ENCODE results near the gene PRSS56. TPM values are rescaled to one million over a fixed set of nuclear protein-coding genes. Genes with fewer than 3 reads are reported as not detected.

Gene PRSS56
- total RNA-seq, 4 donors from 2014 or later = not detected

DNA sequence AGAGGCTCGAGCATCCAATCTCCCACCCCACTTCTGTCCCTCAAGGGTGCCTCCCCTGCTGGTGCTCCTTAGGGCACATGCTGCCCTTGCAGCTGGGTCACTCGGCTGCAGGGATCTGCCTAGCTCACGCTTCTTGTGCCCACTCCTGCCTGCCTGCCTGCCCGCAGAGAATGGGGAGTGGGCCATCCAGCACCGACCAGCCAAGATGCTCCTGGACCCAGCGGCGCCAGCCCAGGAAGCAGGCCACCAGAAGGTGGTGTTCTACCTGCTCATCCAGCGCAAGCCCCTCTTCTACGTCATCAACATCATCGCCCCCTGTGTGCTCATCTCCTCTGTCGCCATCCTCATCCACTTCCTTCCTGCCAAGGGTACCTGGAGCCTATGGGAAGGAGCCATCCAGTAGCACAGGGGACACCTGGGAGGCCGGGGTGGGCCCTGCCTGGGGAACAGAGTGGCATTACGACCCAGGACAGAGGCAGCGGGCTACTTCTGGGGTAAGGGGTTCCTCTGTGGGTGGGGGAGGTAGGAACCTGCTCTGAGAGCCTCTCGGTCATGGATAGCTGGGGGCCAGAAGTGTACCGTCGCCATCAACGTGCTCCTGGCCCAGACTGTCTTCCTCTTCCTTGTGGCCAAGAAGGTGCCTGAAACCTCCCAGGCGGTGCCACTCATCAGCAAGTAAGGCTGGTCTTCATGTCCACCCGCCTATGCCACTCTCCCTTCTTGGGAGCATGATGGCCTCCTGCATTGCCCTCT, 22.7 kb downstream of the PRSS56 start:
- TF ChIP-seq, protein P1, sequence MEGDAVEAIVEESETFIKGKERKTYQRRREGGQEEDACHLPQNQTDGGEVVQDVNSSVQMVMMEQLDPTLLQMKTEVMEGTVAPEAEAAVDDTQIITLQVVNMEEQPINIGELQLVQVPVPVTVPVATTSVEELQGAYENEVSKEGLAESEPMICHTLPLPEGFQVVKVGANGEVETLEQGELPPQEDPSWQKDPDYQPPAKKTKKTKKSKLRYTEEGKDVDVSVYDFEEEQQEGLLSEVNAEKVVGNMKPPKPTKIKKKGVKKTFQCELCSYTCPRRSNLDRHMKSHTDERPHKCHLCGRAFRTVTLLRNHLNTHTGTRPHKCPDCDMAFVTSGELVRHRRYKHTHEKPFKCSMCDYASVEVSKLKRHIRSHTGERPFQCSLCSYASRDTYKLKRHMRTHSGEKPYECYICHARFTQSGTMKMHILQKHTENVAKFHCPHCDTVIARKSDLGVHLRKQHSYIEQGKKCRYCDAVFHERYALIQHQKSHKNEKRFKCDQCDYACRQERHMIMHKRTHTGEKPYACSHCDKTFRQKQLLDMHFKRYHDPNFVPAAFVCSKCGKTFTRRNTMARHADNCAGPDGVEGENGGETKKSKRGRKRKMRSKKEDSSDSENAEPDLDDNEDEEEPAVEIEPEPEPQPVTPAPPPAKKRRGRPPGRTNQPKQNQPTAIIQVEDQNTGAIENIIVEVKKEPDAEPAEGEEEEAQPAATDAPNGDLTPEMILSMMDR (IDR thresholded peaks at IDR 0.05) = no peak
- no peak for TF ChIP-seq POLR2A (IDR thresholded peaks at IDR 0.05)
- WGBS, 2 donors = 88 to 89% methylated on average over 20 of the region's 20 CpGs
- no peak overlapping the region for H3K4me3 ChIP-seq (ENCODE audit: low read depth, poor library complexity, severe bottlenecking)
- DNase-seq (ENCODE audit: low spot score in 2 of 2) = peak in 1 of 2 donors; percentile 75
- intact Hi-C loops (cut with DNase I; ENCODE audit: low total_unique reads) = no loop called here

- intact Hi-C loops (cut with DNase I; ENCODE audit: low total_unique reads) = no loop called here
- no peak for TF ChIP-seq POLR2A (IDR thresholded peaks at IDR 0.05)
- TF ChIP-seq, protein P1 (IDR thresholded peaks at IDR 0.05) = no peak
- WGBS, 2 donors = 88 to 91% methylated on average over 14 of the region's 14 CpGs
- no peak overlapping the region for H3K4me3 ChIP-seq (ENCODE audit: low read depth, poor library complexity, severe bottlenecking)
- peak in 1 of 2 donors; percentile 76 for DNase-seq (ENCODE audit: low spot score in 2 of 2)
These were observed 23.3 kb downstream of the PRSS56 start for GRCh38 chr2:232543491-232543890.

GRCh38 chr2:232543928-232544631, 23.9 kb downstream of the PRSS56 start:
- no peak overlapping the region for H3K4me3 ChIP-seq (ENCODE audit: low read depth, poor library complexity, severe bottlenecking)
- 97 to 98% methylated on average over 15 to 19 of the region's 19 CpGs for WGBS, 2 donors
- TF ChIP-seq, protein P1 (IDR thresholded peaks at IDR 0.05) = no peak
- TF ChIP-seq POLR2A (IDR thresholded peaks at IDR 0.05) = no peak
- intact Hi-C loops (cut with DNase I; ENCODE audit: low total_unique reads) = no loop called here
- peak in 1 of 2 donors; percentile 82 for DNase-seq (ENCODE audit: low spot score in 2 of 2)

DNA sequence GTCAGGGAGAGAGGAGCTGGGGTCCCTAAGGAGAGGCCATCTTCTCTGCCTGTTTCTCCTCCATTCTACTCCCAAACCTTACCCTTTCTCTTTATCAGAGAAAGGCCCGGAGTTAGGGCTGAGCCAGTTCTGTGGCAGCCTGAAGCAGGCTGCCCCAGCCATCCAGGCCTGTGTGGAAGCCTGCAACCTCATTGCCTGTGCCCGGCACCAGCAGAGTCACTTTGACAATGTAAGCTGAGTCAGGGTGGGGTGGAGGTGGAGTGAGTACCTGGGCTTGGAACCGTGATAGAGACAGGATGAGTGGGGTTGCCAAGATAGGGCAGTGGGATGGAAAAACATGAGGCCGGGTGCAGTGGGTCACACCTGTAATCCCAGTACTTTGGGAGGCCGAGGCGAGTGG, 24.5 kb downstream of the PRSS56 start:
- intact Hi-C loops (cut with DNase I; ENCODE audit: low total_unique reads) = no loop called here
- TF ChIP-seq POLR2A (IDR thresholded peaks at IDR 0.05) = no peak
- TF ChIP-seq, protein P1 (IDR thresholded peaks at IDR 0.05) = no peak
- 92 to 94% methylated on average over 6 of the region's 6 CpGs for WGBS, 2 donors
- H3K4me3 ChIP-seq (ENCODE audit: low read depth, poor library complexity, severe bottlenecking) = no peak overlapping the region
- DNase-seq (ENCODE audit: low spot score in 2 of 2) = no peak

GRCh38 chr2:232545511-232546375, 25.6 kb downstream of the PRSS56 start:
- intact Hi-C loops (cut with DNase I; ENCODE audit: low total_unique reads) = no loop called here
- DNase-seq (ENCODE audit: low spot score in 2 of 2) = peak in 1 of 2 donors; percentile 60
- 87 to 90% methylated on average over 17 of the region's 17 CpGs for WGBS, 2 donors
- TF ChIP-seq, protein P1 (IDR thresholded peaks at IDR 0.05) = no peak
- TF ChIP-seq POLR2A (IDR thresholded peaks at IDR 0.05) = no peak
- no peak overlapping the region for H3K4me3 ChIP-seq (ENCODE audit: low read depth, poor library complexity, severe bottlenecking)
